Astrocyte of the hippocampus (primary cell): ENCODE results near the gene APP.

Source experiments
- DNase-seq: peaks from one replicate; pipeline ENCODE4 v3.0.0; 2011; ENCODE audit warnings: low read depth, low spot score

APP gene

GRCh38 chr21:25831300-25831960, 339.1 kb downstream of the APP start:
- no peak for DNase-seq
